ENCODE data around the gene MTNR1B.

The MTNR1B gene

DNA sequence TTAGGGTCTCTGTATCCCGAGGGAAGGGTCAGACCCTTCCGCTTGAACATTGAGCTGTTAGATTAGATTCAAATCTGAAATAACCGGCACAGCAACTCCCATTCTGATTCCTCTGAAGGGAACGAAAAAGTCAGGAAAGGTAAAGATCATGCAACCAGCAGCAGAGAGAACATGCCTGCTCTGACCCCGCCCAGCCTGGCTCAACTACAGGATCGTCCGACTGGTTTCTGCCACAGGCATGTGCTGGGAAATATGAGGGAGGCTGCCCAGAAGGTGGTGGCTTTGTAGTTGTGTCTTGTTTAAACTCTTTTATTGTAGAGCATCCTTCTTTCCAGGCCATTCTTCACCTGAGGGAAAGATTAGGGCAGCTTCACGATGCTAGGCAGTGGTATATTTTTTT is 5.0 kb upstream of the MTNR1B start:
- intact Hi-C loops (cut with micrococcal nuclease) = no loop called here

DNA sequence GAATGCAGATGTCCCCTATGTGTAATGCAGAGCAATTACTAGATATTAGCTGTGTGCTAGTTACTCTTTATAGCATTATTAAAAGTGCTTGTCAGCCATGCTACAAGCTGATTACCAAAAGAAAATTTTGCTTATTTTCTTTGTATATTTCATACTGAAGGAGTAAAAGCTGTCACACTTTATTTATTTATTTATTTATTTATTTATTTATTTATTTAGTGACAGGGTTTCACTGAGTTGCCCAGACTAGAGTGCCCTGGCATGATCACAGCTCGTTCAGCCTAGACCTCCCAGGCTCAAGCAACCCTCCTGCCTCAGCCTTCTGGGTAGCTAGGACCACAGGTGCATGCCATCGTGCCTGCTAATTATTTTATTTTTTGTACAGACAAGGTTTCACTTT is 4.3 kb upstream of the MTNR1B start:
- H3K27ac Mint-ChIP-seq = no peak overlapping the region
- no peaks in the 10 kb centered on the region for H3K4me1 Mint-ChIP-seq (ENCODE audit: low read depth)
- peaks cover 22% of the 10 kb centered on the region for H3K27me3 Mint-ChIP-seq
- no peaks in the 10 kb centered on the region for H3K36me3 Mint-ChIP-seq (ENCODE audit: low read depth)
- intact Hi-C loops (cut with micrococcal nuclease) = no loop called here
- H3K4me3 Mint-ChIP-seq = no peak overlapping the region
- H3K9me3 Mint-ChIP-seq = no peaks in the 10 kb centered on the region

More for the DNA sequence above, 5.0 kb upstream of the MTNR1B start:
- Mint-ChIP-seq H3K27ac (no peak overlapping the region), H3K27me3 (peaks cover 15% of the 10 kb centered on the region), H3K4me1 (ENCODE audit: low read depth) (no peaks in the 10 kb centered on the region), H3K36me3 (ENCODE audit: low read depth) (no peaks in the 10 kb centered on the region), H3K4me3 (no peak overlapping the region), H3K9me3 (no peaks in the 10 kb centered on the region)

DNA sequence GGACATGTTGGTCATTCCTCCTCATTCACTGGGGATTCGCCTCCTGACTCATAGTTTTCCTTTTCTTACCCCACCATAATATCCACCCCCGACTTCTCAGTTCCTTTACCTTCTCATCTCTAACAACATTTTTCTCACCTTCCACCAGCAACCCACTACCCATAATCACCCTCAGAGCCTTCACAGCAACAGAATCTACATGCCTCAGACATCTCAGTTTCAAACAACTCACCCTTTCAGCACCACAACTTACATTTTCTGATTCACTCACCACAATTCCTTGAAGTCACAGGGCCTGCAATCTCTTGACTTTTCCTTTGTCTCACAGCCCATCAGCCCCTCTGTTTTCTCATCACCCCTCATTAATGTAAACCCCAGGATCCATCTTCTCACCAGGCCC is 2.3 kb upstream of the MTNR1B start:
- Mint-ChIP-seq H3K4me3 (no peak overlapping the region), H3K36me3 (ENCODE audit: low read depth) (no peaks in the 10 kb centered on the region), H3K9me3 (no peaks in the 10 kb centered on the region), H3K4me1 (ENCODE audit: low read depth) (no peaks in the 10 kb centered on the region), H3K27ac (no peak overlapping the region), H3K27me3 (peaks cover 26% of the 10 kb centered on the region)
- intact Hi-C loops (cut with micrococcal nuclease) = no loop called here

DNA sequence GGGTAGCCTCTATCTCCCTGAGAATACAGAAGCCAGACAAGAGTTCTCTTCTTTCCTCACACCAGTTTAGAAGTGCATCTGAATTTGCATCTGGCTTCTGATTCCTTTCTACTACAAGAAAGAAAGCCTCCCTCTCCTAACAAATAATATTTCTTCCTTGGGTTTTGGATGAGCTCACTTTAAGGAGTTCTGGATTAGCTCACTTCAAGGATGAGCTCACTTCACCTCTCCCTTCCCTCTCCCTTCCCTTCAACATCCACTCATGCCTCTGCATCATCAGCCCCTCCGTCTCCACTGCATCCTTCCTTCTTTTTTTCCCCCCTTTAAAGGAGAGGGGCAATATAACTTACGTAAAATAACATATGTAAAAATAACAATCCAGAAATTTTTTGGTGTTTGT is 1.6 kb upstream of the MTNR1B start:
- peaks cover 26% of the 10 kb centered on the region for H3K27me3 Mint-ChIP-seq
- no peaks in the 10 kb centered on the region for H3K4me1 Mint-ChIP-seq (ENCODE audit: low read depth)
- no peak overlapping the region for H3K27ac Mint-ChIP-seq
- H3K36me3 Mint-ChIP-seq (ENCODE audit: low read depth) = no peaks in the 10 kb centered on the region
- no peak overlapping the region for H3K4me3 Mint-ChIP-seq
- no peaks in the 10 kb centered on the region for H3K9me3 Mint-ChIP-seq
- intact Hi-C loops (cut with micrococcal nuclease) = no loop called here

DNA sequence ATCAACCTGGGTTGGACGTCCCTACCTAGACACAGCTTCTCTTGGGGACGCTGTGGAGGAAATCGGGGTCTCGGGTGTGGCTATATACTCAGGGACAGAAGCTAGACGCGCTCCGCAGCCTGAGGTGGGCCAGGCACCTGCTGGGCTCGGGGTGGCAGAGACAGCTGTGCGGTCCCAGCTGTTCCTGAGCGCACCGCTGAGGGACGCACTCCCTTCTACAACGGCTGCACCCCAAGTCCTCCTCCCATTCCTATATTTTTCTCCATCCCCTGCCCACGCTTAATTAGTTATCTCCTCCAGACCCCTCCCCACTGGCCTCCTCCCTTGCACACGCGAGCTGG is 188 bp upstream of the MTNR1B start:
- no peaks in the 10 kb centered on the region for H3K36me3 Mint-ChIP-seq (ENCODE audit: low read depth)
- intact Hi-C loops (cut with micrococcal nuclease) = no loop called here

DNA sequence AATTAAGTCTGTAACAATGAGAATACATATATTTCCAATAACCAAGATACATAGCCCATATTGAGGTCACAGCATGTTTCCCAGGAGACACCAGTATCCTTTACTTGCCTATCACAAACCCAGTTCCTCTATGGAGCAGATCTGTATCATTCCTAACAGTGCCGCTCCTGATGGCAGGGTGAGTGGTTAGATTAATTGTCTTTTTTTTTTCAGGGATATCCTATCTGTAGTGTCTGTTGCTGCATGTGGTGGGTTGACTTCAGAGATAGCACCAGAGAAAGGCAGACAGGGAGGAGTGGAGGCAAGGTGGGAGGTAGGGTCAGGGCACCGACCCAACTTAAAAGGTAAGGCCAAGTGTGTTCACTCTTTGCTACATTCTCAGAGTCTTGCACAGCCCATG is 2.8 kb downstream of the MTNR1B start:
- no peaks in the 10 kb centered on the region for H3K4me1 Mint-ChIP-seq (ENCODE audit: low read depth)
- H3K9me3 Mint-ChIP-seq = no peaks in the 10 kb centered on the region
- H3K27me3 Mint-ChIP-seq = peaks cover 26% of the 10 kb centered on the region
- H3K4me3 Mint-ChIP-seq = no peak overlapping the region
- intact Hi-C loops (cut with micrococcal nuclease) = no loop called here
- no peak overlapping the region for H3K27ac Mint-ChIP-seq
- H3K36me3 Mint-ChIP-seq (ENCODE audit: low read depth) = no peaks in the 10 kb centered on the region

More for the DNA sequence above, 188 bp upstream of the MTNR1B start:
- peaks cover 28% of the 10 kb centered on the region for H3K27me3 Mint-ChIP-seq
- no peak overlapping the region for H3K27ac Mint-ChIP-seq
- no peak overlapping the region for H3K4me3 Mint-ChIP-seq
- no peaks in the 10 kb centered on the region for H3K4me1 Mint-ChIP-seq (ENCODE audit: low read depth)
- H3K9me3 Mint-ChIP-seq = no peaks in the 10 kb centered on the region

DNA sequence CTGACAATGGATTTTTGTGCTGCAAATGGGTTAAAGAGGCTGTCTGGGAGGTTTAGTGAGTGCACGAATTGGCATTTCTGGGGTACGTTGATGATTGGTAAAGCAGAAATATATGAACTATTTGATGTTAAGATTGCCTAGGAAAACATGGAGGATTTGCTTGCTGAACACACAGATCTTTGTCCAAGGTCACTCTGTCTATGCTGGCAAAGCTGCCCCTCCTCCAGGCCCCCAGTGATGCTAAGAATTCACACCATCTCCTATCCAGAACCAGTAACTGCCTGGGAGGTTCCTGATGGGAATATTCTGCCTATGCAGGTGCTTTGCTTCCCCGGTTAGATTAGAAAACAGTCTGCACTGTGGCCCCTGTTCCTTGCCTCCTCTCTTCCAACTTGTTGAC is 5.8 kb downstream of the MTNR1B start:
- intact Hi-C loops (cut with micrococcal nuclease) = no loop called here
- Mint-ChIP-seq H3K9me3 (no peaks in the 10 kb centered on the region), H3K4me1 (ENCODE audit: low read depth) (no peaks in the 10 kb centered on the region), H3K27me3 (peaks cover 6% of the 10 kb centered on the region), H3K4me3 (no peak overlapping the region), H3K36me3 (ENCODE audit: low read depth) (no peaks in the 10 kb centered on the region), H3K27ac (no peak overlapping the region)

DNA sequence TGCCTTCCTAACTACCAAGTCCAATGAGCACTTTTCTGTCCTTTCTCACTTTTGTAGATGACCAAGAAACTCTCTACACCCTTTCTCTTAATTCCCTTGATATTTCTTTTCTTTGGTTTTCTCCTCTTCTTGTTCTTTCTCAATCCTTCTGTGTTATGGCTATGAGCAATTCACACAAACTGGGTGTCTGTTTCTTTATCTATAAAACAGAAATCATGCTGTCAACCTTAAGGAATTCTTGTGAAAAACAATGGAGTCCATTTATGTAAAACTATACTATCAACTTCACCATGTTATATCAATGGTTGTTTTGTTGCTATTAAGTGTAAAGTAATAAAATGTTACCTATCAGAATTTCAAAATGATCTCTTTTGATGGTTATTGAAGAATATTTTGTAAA is 7.2 kb downstream of the MTNR1B start:
- peaks cover 3% of the 10 kb centered on the region for H3K27me3 Mint-ChIP-seq
- no peak overlapping the region for H3K4me3 Mint-ChIP-seq
- H3K27ac Mint-ChIP-seq = no peak overlapping the region
- no peaks in the 10 kb centered on the region for H3K4me1 Mint-ChIP-seq (ENCODE audit: low read depth)
- intact Hi-C loops (cut with micrococcal nuclease) = no loop called here
- no peaks in the 10 kb centered on the region for H3K36me3 Mint-ChIP-seq (ENCODE audit: low read depth)
- H3K9me3 Mint-ChIP-seq = peaks cover 6% of the 10 kb centered on the region

DNA sequence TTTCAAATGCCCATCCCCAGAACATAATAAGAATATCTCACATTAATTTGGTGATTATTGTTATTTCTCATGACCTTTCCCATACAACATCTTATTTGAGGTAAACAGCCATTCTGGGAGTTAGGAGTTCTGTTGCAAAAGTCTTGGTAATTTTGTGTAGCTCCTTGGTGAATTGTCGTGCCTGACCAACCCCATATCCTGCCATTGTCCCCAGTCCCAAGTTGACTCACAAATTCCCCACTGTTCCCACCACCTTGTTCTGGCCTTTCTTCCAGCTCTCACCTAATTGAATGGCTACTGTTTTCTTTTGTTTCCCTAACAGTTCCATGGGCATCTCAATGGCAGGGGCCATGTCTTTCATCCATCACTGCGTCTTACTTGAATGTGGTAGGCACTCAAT is 8.0 kb downstream of the MTNR1B start:
- H3K27ac Mint-ChIP-seq = no peak overlapping the region
- peaks cover 3% of the 10 kb centered on the region for H3K27me3 Mint-ChIP-seq
- no peaks in the 10 kb centered on the region for H3K4me1 Mint-ChIP-seq (ENCODE audit: low read depth)
- H3K36me3 Mint-ChIP-seq (ENCODE audit: low read depth) = no peaks in the 10 kb centered on the region
- intact Hi-C loops (cut with micrococcal nuclease) = no loop called here
- no peak overlapping the region for H3K4me3 Mint-ChIP-seq
- H3K9me3 Mint-ChIP-seq = peaks cover 10% of the 10 kb centered on the region

DNA sequence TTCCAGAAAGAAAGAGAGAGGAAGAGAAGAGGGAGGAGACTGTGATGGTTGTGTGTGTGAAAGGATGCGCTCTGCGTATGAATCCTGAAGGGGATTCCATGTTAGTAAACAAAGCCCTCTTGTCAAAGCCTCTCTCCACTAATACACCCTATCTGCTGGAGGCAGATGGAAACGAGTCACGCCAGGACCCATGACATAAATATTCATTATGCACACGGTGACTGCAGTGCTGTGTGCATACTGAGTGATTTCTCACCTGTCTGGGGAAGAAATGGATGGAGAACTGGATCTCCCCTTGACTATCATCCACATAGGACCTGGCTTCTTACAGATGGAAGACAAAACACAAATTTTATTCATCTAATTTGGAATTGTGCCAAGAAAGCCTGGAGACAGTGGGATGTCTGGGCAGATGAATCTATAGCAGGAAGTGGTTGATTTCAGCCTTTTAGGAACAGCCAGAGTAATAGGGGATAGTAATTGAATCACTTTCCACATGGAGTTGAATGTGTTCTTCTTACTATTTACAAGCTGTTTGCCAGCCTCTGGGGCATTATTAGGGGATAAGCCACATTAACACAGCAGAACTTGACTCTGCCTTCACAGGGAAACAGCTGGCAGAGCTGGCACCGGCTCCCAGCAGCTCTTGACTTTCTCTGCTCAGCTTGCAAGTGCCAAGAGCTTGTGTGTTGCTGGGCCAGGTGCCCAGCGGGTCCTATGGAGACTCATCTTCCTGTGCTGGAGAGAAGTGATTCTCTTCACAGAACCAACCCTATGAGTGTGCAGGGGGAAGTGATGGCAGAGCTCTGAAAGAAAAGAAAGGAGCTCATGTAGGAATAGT is 9.0 kb downstream of the MTNR1B start:
- Mint-ChIP-seq H3K36me3 (ENCODE audit: low read depth) (no peaks in the 10 kb centered on the region), H3K9me3 (peaks cover 17% of the 10 kb centered on the region), H3K4me3 (no peak overlapping the region), H3K4me1 (ENCODE audit: low read depth) (no peaks in the 10 kb centered on the region), H3K27me3 (peaks cover 3% of the 10 kb centered on the region), H3K27ac (no peak overlapping the region)
- intact Hi-C loops (cut with micrococcal nuclease) = no loop called here

DNA sequence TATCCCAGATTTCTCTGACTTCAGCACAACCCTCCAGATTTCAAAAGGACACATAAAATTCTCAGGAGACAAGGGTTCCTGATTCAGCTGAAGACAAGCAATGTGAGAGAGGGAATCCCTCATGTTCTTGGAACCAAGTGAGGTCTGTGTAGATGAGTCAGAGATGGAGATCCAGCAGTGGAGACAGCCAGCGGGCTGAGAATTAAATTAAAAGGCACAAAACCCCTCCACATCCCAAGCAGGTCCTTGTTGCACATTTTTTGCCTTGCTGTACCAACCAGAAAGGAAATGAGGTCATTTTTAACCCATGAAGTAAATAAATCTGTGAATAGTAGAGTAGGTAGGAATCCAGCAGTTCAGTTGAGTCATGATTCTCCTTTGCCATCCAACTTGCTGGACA is 9.7 kb downstream of the MTNR1B start:
- H3K9me3 Mint-ChIP-seq = peaks cover 17% of the 10 kb centered on the region
- H3K27ac Mint-ChIP-seq = no peak overlapping the region
- no peak overlapping the region for H3K4me3 Mint-ChIP-seq
- peaks cover 2% of the 10 kb centered on the region for H3K27me3 Mint-ChIP-seq
- no peaks in the 10 kb centered on the region for H3K36me3 Mint-ChIP-seq (ENCODE audit: low read depth)
- intact Hi-C loops (cut with micrococcal nuclease) = no loop called here
- no peaks in the 10 kb centered on the region for H3K4me1 Mint-ChIP-seq (ENCODE audit: low read depth)

DNA sequence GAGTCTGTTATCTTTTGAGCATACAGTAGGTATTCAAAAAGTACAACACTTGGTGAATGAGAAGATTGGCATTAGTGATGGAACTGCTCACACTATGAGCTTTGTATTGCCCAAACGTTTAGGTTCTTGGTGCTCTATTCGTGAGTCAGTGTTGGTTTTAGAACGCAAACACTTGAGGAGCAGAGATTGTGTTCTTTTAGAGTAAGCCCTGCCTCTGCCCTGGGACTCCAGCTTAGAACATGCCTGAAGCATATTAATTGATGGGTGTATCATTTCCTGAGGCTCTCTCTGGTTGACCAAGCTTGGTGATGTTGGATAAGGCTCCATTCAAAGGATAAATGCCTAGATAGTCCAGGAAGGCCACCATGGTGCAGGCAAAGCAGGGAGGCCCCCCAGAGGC is 10.9 kb downstream of the MTNR1B start:
- Mint-ChIP-seq H3K4me3 (no peak overlapping the region), H3K9me3 (peaks cover 17% of the 10 kb centered on the region), H3K4me1 (ENCODE audit: low read depth) (no peaks in the 10 kb centered on the region), H3K36me3 (ENCODE audit: low read depth) (no peaks in the 10 kb centered on the region), H3K27me3 (no peaks in the 10 kb centered on the region), H3K27ac (no peak overlapping the region)
- intact Hi-C loops (cut with micrococcal nuclease) = no loop called here

DNA sequence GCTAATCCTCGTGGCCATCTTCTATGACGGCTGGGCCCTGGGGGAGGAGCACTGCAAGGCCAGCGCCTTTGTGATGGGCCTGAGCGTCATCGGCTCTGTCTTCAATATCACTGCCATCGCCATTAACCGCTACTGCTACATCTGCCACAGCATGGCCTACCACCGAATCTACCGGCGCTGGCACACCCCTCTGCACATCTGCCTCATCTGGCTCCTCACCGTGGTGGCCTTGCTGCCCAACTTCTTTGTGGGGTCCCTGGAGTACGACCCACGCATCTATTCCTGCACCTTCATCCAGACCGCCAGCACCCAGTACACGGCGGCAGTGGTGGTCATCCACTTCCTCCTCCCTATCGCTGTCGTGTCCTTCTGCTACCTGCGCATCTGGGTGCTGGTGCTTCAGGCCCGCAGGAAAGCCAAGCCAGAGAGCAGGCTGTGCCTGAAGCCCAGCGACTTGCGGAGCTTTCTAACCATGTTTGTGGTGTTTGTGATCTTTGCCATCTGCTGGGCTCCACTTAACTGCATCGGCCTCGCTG is 12.1 kb downstream of the MTNR1B start:
- no peak overlapping the region for H3K4me3 Mint-ChIP-seq
- intact Hi-C loops (cut with micrococcal nuclease) = no loop called here
- no peaks in the 10 kb centered on the region for H3K36me3 Mint-ChIP-seq (ENCODE audit: low read depth)
- H3K9me3 Mint-ChIP-seq = peaks cover 17% of the 10 kb centered on the region
- H3K27me3 Mint-ChIP-seq = no peaks in the 10 kb centered on the region
- no peaks in the 10 kb centered on the region for H3K4me1 Mint-ChIP-seq (ENCODE audit: low read depth)
- H3K27ac Mint-ChIP-seq = no peak overlapping the region

DNA sequence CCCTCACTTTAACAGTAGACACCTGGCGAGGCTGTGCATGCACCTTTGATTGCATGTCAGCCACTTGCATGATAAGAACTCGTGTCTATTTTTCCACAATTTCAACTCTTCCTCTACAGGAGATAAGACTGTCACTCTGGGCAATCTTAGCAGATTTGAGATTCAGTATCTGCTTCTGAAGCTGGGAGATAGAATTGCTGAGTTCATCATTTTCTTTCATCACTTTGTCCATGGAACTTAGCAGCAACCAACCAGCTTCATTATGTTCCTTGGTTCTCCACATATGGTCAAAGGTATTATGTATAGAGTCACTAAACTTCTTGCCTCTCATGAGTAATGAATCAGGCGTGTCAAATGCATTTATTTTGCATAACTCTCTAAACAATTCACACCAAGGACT is 17.1 kb downstream of the MTNR1B start:
- H3K27ac Mint-ChIP-seq = no peak overlapping the region
- no peaks in the 10 kb centered on the region for H3K36me3 Mint-ChIP-seq (ENCODE audit: low read depth)
- no peaks in the 10 kb centered on the region for H3K27me3 Mint-ChIP-seq
- H3K4me3 Mint-ChIP-seq = no peak overlapping the region
- intact Hi-C loops (cut with micrococcal nuclease) = no loop called here
- no peaks in the 10 kb centered on the region for H3K4me1 Mint-ChIP-seq (ENCODE audit: low read depth)
- peaks cover 39% of the 10 kb centered on the region for H3K9me3 Mint-ChIP-seq

DNA sequence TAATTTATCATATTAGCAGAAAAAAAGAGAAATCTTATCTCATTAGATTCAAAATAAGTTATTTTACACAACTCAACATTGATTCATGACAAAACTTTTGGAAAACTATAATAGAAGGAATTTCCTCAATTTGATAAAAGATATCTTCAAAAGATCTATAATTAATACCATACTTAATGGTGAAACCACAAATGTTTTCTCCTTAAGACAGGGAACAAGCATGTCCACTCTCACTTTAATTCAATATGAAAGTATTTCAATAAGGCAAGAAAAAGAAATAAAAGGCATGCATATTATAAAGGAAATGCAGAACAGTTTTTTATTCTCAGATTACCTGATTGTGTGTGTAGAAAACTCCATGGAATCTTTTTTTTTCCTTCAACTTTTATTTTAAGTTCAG is 23.6 kb downstream of the MTNR1B start:
- H3K27ac Mint-ChIP-seq = no peak overlapping the region
- H3K4me3 Mint-ChIP-seq = no peak overlapping the region
- intact Hi-C loops (cut with micrococcal nuclease) = no loop called here
- H3K36me3 Mint-ChIP-seq (ENCODE audit: low read depth) = no peaks in the 10 kb centered on the region
- peaks cover 31% of the 10 kb centered on the region for H3K9me3 Mint-ChIP-seq
- no peaks in the 10 kb centered on the region for H3K27me3 Mint-ChIP-seq
- H3K4me1 Mint-ChIP-seq (ENCODE audit: low read depth) = no peaks in the 10 kb centered on the region
